GM21717 (cell line): ENCODE results near the gene KCNJ1.

Experiments used
- ATAC-seq: cut with Tn5 transposase; IDR thresholded peaks from one replicate; pipeline ENCODE4 v1.9.1; 2021; ENCODE audit warnings: mild to moderate bottlenecking, moderate library complexity; ENCODE audit not compliant: unreplicated experiment

Gene KCNJ1

GRCh38 chr11:128901653-128902514, 34.8 kb upstream of the KCNJ1 start:
- ATAC-seq, result no peak

GRCh38 chr11:128900468-128900867, 33.4 kb upstream of the KCNJ1 start:
- no peak for ATAC-seq

DNA sequence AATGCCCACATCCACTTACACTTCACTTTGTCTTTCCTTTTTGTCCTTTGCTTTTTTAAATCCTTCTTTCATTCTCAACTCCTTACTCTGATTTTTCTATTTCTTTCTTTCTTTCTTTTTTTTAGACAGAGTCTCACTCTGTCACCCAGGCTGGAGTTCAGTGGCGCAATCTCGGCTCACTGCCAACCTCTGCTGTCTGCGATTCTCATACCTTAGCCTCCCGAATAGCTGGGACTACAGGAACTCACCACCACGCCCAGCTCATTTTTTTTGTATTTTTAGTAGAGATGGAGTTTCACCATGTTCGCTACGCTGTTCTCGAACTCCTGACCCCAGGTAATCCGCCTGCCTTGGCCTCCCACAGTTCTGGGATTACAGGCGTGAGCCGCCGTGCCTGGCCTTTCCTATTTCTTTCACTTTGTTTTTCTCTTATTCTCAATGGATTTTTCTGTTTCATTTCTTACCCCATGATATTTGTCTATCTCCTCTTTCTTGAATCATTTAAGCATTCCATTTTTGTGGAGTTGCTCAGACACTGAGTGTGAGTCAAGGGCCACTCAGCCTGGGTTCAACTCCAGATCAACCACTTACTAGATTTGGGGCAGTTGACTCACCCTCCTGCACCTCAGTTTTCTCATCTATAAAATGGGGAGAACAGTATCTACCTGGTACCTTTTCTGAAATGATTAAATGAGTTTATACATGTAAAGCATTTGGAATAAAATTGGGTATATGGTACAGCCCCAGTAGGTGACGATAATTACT, 31.7 kb upstream of the KCNJ1 start:
- no peak for ATAC-seq

- no peak for ATAC-seq
Observed at GRCh38 chr11:128897826-128898225, 30.7 kb upstream of the KCNJ1 start.

DNA sequence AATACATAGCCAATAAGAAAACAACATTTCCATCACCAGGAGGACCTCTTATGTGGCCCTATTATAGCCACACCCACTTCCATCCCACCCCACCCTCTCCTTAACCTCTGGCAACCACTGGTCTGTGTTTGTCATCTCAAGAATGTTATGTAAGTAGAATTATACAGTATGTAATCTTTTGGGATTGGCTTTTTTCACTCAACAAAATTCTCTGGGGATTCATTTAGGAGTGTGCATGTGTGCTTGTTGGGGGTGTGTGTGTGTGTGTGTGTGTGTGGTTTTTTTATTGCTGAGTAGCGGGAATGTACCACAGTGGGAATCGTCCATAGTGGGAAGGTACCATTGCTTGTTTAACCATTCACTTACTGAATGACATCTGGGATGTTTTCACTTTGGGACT, 29.3 kb upstream of the KCNJ1 start:
- no peak for ATAC-seq

- ATAC-seq, result no peak
Observed at GRCh38 chr11:128895526-128895925, 28.4 kb upstream of the KCNJ1 start.

DNA sequence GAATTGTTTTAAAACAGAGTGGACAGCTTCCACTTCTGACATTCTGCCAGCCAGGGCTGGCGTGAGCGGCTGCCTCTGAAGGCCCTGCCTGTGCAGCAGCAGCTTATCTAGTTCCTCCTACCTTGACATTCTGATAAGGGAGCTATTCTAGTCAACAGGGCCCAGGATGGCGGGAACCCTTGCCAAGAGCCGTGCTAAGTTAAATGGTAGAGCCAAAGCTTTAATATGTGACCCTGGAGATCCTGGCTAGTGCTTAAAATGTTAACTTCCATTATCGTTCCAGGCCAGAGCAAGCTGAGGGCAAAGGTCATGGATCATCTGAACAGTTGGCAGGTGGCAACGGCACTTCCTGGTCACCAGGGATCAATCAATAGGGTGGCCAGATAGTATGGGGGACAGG, 27.6 kb upstream of the KCNJ1 start:
- no peak for ATAC-seq

DNA sequence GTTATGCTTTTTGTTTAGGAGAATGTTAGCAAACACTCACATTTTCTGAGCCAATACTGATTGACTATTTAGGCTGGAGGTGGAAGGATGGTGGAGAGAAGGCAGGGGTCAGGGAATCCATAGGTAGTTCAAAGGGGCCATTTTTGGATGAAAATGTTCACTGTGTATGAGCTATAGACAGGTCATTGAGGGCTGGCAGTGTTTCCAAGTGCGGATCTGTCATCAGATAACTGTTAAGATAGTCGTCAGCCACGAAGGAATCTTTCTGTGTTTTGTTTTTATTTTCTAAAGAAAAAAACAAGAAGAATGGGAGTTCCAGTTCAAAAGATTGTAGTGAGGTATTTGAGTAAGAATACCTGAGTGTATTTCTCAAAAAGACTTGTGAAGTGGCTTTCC, 27.2 kb upstream of the KCNJ1 start:
- ATAC-seq, result no peak

GRCh38 chr11:128893578-128894285, 26.6 kb upstream of the KCNJ1 start:
- ATAC-seq, result peak; percentile 70

DNA sequence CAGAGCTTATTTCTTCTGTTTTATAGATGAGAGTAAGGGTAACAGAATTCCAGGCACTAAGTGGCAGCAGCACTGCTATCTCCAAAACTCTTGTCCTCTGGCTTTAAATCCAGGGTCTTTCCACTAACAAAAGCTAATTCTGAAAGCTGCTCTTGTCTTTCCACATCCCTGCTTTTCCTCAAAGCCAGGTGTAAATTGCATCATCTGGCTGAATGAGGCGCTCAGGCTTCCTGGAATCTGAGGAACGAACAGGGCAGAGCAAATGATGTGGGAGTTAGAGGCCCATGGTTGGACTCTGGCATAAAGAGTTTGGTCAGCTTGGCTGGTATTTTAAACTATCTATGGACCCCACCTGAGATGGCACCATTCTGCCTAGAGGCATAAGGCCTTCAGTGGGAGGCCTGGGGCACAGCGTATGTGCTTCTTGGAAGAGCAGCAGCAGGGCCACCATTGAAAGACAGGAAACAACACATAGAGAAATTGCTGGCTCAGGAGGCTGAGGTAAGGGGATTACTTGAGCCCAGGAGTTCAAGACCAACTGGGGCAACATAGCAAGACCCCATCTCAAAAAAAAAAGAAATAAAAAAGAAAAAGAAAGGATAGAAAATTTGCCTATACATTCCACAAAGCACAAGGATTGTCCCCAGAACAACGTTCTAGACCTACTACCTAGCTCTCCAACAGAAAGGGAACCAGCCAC, 25.9 kb upstream of the KCNJ1 start:
- no peak for ATAC-seq

GRCh38 chr11:128891913-128892398, 24.9 kb upstream of the KCNJ1 start:
- ATAC-seq, result no peak

- no peak for ATAC-seq
Observed at GRCh38 chr11:128890543-128891368, 23.7 kb upstream of the KCNJ1 start, which contains the start of gene KCNJ5. Gene KCNJ5, plus strand, starts transcription at chr11:128891356. Its CDS starts 19,918 bp downstream, at chr11:128911274.

- ATAC-seq, result no peak
Observed at GRCh38 chr11:128890216-128890542, 23.1 kb upstream of the KCNJ1 start.

DNA sequence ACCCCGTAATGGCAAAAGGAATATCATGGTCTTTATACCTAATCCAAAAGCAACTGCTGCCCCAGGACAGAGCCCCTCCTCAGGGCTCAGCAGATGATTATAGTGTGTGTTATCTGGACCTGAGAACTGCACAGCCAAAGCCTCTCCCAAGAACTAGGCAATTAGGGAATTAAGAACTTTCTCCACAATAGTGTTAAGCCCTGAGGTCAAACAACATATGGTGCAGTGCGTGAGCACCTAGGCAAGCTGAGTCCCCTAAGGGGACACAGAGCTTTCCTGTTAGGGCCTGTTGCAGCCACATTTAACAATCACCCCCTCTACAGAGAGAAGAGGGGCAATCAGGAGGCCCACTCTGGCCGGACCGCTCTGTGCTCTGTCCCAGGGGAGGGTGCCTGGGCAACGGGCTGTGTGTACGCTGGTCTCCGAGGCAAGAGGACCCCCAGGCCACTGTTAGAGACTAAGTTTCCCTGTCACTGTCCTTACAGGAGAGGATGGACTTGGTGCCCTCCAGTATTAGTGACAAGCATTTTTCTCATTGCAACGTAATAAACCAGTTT, 22.6 kb upstream of the KCNJ1 start:
- no peak for ATAC-seq

- no peak for ATAC-seq
Observed at GRCh38 chr11:128888034-128888985, 21.2 kb upstream of the KCNJ1 start.

GRCh38 chr11:128886406-128887124, 19.5 kb upstream of the KCNJ1 start:
- ATAC-seq, result no peak

DNA sequence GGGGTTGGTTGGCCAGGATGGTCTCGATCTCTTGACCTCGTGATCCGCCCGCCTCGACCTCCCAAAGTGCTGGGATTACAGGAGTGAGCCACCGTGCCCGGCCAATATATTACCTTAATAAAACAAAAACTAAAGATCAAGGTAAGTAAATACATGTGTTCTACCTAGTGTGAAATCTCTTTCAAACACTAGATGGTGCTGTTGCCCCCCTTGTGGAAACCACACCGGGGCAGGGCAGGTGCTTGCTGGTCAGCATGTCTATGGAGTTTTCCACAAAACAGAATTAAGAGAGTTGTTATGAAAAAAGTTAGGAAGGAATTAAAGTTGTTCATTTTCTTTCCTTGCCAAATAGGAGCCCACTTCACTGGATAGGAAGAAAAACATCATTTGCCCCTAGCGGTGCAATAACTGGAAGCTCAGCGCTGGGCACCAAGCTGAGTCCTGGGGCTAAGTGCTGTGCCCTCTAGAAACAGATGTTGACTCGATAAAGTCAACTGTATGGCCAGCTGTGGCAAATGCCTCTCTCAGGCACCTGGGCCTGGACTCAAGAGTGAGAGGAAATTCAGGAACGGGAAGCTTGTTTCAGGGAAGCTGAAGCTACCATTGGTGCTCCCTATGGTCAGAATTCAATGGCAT, 17.7 kb upstream of the KCNJ1 start:
- peak; percentile 66 for ATAC-seq
